GM21576 (cell line): ENCODE data around the gene TAF6.

Source experiments
- ATAC-seq: cut with Tn5 transposase; IDR thresholded peaks from one replicate; pipeline ENCODE4 v1.9.1; 2021; ENCODE audit warnings: mild to moderate bottlenecking, moderate library complexity; ENCODE audit not compliant: unreplicated experiment

Gene TAF6

GRCh38 chr7:100098913-100099312 lies 20.2 kb downstream of the TAF6 start:
- no peak for ATAC-seq

DNA sequence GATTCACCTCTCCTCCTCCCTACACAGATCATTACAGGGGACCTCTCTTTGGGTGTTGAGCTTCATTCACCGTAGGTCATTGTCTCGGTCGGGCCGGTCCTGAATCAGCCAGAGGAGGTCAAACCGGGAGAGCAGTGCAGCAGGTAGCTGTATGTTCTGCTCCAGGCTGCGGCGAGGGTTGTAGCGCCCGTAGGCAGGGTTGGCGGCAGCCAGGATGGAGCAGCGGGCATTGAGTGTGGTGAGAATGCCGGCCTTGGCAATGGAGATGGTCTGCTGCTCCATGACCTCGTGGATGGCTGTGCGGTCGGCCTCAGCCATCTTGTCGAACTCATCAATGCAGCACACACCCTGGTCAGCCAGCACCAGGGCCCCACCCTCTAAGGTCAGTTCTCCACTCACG lies 23.5 kb downstream of the TAF6 start:
- no peak for ATAC-seq

GRCh38 chr7:100095289-100095688 lies 23.9 kb downstream of the TAF6 start:
- no peak for ATAC-seq

- no peak for ATAC-seq
These were observed 25.2 kb downstream of the TAF6 start for GRCh38 chr7:100093925-100094486.

DNA sequence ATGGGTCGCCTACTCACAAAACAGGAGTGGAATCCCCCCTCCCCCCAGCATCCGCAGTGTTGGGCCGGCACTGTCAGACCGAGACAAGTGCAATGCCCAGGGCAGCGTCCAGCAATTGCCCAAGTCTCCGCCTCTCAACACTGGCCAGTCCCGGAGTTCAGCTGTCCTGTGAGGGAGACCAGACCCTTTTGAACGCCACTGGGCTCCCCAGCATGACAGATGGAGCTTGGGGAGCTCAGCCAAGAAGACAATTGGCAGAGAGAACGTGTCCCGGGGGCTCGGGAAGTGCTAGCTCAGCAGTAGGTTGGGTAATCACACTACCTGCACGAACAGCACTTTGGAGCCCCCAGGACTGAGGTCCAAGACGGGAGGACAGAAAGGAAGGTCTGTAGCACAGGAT lies 25.7 kb downstream of the TAF6 start:
- ATAC-seq = no peak

DNA sequence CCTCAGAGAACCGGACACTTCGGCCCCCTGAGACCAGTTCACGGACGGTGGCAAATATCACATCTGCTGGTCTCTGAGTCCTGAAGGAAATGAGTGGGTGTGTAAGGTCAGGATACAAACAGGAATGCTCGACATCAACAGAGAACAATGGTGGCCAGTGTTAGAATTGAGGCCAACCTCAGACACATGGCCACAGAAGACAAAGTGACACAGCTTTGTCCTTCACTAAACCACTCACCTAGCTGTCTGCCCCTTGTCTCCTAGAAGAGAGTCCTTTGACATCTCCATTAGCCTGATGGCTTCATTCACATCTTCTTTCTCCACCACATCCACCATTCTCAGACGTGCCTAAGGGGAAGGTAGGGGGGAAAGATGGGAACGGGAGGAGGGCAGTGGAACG lies 26.1 kb downstream of the TAF6 start:
- ATAC-seq = no peak

DNA sequence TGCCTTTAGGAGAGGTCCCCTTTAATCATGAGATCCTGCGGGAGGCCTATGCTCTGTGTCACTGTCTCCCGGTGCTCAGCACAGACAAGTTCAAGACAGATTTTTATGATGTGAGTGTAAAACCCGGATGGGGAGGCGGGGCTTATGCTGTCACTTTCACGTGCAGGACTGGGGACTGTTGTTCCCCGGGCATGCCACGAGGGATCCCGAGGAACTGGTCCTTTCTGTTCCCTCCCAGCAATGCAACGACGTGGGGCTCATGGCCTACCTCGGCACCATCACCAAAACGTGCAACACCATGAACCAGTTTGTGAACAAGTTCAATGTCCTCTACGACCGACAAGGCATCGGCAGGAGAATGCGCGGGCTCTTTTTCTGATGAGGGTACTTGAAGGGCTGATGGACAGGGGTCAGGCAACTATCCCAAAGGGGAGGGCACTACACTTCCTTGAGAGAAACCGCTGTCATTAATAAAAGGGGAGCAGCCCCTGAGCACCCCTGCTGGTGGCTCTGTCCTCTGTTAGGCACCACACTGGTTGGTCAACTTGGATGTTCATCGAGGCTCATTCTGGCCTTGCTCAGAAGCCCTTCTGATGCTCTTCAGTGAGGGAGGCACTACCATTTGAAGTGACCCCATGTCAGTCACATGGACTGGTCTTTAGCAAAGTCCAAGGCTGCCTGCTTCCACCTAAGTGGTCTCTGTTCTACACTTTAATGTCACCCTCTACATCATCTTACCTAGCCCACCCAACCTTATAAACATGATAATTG lies 27.6 kb downstream of the TAF6 start:
- ATAC-seq = no peak

DNA sequence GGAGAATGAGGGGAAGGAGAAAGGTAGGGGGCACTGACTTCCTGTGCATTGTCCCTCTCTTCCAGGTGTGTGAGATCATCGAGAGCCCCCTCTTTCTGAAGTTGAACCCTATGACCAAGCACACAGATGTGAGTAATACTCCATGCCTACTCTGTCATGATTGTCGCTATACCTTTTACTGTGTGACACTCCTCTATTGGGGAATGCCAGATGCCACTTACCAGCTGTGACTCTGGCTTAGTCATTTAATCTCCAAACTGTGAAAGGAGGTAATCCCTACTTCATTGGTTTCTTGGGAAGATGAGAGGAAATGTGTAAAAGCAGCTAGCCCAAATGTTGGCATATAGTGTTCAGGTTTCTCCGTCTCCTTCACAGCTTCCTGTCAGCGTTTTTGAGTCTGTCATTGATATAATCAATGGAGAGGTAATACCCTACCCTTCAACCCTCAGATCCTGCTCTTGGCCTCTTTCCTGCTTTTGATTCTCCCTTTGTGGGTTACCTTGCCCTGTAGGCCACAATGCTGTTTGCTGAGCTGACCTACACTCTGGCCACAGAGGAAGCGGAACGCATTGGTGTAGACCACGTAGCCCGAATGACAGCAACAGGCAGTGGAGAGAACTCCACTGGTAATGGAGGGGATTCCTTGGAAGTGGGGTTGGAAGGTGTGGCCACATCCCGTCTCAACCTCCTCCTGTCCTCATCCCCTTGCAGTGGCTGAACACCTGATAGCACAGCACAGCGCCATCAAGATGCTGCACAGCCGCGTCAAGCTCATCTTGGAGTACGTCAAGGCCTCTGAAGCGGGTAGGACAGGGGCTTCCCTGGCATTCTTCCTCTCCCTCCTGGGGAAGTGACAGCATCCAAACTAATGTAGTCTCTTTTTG lies 28.4 kb downstream of the TAF6 start:
- ATAC-seq = no peak

- no peak for ATAC-seq
These were observed 29.5 kb downstream of the TAF6 start for GRCh38 chr7:100089458-100090196.

DNA sequence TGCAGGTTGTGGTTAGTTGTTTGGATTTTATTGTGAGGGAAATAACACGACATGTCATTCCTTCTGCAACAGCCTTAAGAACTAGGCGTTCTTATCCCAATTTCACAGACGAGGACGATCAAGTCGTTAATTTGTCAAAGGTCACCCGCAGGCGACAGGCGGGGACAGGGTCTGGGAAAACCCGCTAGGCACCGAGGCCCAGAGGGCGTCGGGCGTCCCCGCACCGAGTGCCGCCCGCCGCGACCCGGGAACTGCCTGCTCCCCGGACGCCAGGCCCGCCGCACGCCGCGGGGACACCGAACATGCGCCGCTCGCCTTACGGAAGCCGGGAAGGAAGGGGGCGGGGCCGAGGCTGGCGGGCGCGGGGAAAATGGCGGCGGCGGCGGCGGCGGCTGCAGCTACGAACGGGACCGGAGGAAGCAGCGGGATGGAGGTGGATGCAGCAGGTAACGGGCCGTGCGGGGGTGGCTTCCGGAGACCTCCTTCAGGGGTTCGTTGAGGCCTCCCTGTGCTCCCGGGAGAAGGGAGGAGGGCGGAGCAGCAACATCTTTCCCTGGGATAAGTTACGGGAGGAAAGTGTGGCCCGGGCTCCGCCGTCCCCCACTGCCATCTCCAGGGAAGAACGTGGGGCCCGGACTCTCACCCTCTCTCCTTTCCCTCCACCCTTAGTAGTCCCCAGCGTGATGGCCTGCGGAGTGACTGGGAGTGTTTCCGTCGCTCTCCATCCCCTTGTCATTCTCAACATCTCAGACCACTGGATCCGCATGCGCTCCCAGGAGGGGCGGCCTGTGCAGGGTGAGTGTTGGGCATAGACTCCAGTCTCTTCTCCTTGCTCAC lies 30.3 kb downstream of the TAF6 start, which contains the start of gene COPS6:
Gene COPS6, plus strand, starts transcription at position 349 of the 837 bp plus-strand sequence. Its CDS starts 22 bp downstream, at position 371.
- ATAC-seq = no peak

DNA sequence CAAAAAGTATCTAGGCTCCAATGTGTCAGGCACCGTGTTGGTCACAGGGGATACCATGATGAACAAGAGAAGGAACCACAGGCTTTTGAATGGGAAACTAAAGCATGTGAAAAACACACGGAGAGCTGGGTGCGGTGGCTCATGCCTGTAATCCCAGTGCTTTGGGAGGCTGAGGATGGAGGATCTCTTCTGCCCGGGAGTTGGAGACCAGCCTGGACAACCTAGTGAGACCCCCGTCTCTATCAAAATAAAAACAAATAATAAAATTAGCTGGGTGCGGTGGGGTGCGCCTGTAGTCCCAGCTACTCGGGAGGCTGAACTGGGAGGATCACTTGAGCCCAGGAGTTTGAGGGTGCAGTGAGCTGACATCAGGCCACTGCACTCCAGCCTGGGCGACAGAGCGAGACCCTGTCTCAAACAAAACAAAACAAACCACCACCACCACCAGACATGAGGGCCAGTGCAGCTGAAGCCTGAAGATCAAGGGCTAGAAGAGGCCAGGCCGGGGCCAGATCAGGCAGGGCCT lies 31.0 kb downstream of the TAF6 start:
- no peak for ATAC-seq

DNA sequence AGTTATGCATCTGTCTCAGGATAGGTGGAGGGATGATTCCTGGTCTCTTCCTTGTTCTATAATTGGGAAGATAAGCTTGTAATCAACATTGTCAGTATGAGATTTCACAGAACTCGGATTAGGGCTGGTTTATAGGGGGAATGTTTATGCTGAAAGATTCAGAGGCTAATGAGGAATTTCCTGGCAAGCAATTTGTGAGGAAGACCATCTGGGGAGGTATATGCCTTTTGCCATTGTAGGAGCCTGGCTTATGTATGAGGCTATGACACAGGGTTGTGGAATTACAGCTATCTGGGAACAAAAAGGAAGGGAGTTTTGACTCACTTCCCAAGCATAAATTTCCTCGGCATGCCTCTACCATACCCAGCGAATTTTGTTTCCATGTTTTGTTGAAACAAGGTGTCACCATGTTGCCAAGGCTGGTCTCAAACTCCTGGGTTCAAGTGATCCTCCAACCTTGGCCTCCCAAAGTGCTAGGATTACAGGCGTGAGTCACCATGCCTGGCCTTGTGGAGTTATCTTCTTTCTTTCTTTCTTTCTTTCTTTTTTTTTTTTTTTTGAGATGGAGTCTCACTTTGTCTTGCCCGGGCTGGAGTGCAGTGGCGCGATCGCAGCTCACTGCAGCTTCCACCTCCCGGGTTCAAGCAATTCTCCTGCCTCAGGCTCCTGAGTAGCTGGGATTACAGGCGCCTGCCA lies 32.0 kb downstream of the TAF6 start:
- ATAC-seq = no peak

- no peak for ATAC-seq
These were observed 33.6 kb downstream of the TAF6 start for GRCh38 chr7:100085515-100085914.

DNA sequence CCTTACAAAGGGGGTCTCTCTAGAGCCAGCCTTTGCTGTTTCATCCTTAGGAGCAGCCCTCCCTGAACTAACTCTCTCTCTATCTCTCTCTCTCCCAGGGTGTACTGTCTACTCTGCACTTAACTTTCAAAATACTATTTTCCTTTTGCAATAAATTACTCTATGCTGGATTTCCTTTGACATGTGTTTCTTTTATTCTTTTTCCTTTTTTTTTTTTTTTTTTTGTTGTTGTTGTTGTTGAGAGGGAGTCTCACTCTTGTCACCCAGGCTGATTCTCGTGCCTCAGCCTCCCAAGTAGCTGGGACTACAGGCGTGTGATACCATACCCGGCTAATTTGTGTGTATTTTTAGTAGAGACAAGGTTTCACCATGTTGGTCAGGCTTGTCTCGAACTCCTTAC lies 36.2 kb downstream of the TAF6 start:
- no peak for ATAC-seq

DNA sequence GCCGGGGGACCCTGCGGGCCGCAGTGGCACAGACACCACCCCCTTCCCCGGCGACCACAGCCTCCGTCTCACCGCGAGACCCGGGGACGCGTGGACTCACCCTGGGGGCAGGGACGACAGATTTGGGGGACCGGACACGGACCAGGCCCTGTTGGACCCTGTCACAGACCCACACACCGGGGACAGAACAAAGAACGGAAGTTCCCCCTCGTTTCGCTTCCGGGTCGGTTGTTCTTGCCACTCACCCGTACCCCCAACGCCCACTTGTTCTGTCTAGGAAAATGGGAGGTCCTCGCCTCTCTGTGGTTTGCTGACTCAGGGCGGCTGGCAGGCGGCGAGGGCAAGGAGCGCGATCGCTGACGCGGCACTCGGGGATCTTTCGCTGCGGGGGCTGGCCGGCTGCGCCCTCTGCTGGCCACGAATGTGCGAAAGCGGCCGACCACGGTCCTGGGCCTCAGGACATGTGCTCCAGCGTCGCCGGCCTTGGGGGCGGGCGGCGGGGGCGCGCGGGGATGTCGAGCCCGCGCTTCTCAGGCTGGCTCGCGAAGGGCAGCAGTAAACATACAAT lies 37.5 kb downstream of the TAF6 start, which contains the start of gene ZNF3:
Gene ZNF3, minus strand, starts transcription at position 189 of the 568 bp plus-strand sequence. CDS start 4,366 bp downstream, outside the sequence.
- peak; percentile 80 for ATAC-seq

- no peak for ATAC-seq
These were observed 38.1 kb downstream of the TAF6 start for GRCh38 chr7:100080907-100081534.

DNA sequence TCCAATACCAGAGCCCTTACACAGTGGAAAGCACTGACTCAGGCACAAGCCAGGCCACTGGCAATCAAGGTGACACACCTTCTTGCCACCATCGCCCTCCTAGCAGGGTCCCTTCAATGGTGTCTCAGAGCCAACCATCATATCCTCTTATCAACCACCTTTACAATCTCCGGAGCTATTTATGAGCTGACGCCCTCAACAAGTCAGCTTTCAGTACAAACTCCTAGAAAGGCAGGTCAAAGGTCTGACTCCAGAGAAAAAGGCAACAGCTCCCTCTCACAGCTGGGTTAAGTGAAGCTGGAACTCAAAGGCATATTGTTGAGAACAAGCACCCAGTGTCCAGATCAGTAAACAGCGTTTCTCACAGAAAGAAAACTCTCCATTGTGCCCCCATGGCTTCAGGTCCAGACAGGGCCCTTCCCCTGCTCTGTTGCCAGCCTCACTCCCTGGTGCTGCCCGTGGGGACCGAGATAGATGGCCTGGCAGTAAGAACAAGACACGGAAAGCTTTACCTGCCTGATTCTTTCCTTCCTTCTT lies 40.1 kb downstream of the TAF6 start:
- no peak for ATAC-seq

GRCh38 chr7:100077205-100077604 lies 42.0 kb downstream of the TAF6 start:
- ATAC-seq = no peak
